HG02610 (cell line): ENCODE results near the gene IFT122.
A peak's percentile ranks its signal among the peaks of the same experiment; 100 is the strongest.

Experiments
- ATAC-seq: cut with Tn5 transposase; IDR thresholded peaks from one replicate; pipeline ENCODE4 v1.9.1; 2021; ENCODE audit warnings: mild to moderate bottlenecking, moderate library complexity; ENCODE audit not compliant: unreplicated experiment

Gene IFT122

GRCh38 chr3:129415830-129416229 lies 24.2 kb upstream of the IFT122 start:
- no peak for ATAC-seq

GRCh38 chr3:129416415-129416814 lies 23.6 kb upstream of the IFT122 start:
- ATAC-seq = no peak

- ATAC-seq = no peak
Observed at GRCh38 chr3:129417326-129417725, 22.7 kb upstream of the IFT122 start.

GRCh38 chr3:129418041-129418973 lies 21.7 kb upstream of the IFT122 start:
- ATAC-seq = no peak

GRCh38 chr3:129419476-129419875 lies 20.5 kb upstream of the IFT122 start:
- ATAC-seq = no peak

- no peak for ATAC-seq
Observed at GRCh38 chr3:129421236-129421883, 18.7 kb upstream of the IFT122 start.

GRCh38 chr3:129421988-129422745 lies 17.9 kb upstream of the IFT122 start:
- ATAC-seq = no peak

GRCh38 chr3:129422897-129423296 lies 17.1 kb upstream of the IFT122 start:
- no peak for ATAC-seq

GRCh38 chr3:129424185-129424841 lies 15.7 kb upstream of the IFT122 start:
- no peak for ATAC-seq

- no peak for ATAC-seq
Observed at GRCh38 chr3:129425213-129425612, 14.8 kb upstream of the IFT122 start.

GRCh38 chr3:129425619-129426018 lies 14.4 kb upstream of the IFT122 start:
- ATAC-seq = no peak

GRCh38 chr3:129428007-129428375 lies 12.0 kb upstream of the IFT122 start:
- no peak for ATAC-seq

- peak; percentile 90 for ATAC-seq
Observed at GRCh38 chr3:129428376-129429079, 11.5 kb upstream of the IFT122 start, which contains the start of gene EFCAB12. EFCAB12 (minus strand) TSS chr3:129428636; CDS start chr3:129428488, 148 bp downstream.

- ATAC-seq = no peak
Observed at GRCh38 chr3:129429080-129429451, 11.0 kb upstream of the IFT122 start.

GRCh38 chr3:129429602-129430001 lies 10.4 kb upstream of the IFT122 start:
- ATAC-seq = no peak

GRCh38 chr3:129432036-129432435 lies 8.0 kb upstream of the IFT122 start:
- no peak for ATAC-seq

GRCh38 chr3:129432671-129433070 lies 7.4 kb upstream of the IFT122 start:
- no peak for ATAC-seq

- ATAC-seq = no peak
Observed at GRCh38 chr3:129433565-129433964, 6.5 kb upstream of the IFT122 start.

- no peak for ATAC-seq
Observed at GRCh38 chr3:129434140-129434539, 5.9 kb upstream of the IFT122 start.

GRCh38 chr3:129435367-129435766 lies 4.7 kb upstream of the IFT122 start:
- ATAC-seq = no peak
